Measurements from ENCODE around the gene SP140.

The SP140 gene

GRCh38 chr2:230318190-230319121 lies 92.9 kb downstream of the SP140 start:
- no peak for TF ChIP-seq TCF12 (IDR thresholded peaks at IDR 0.05; ENCODE audit: low read depth)
- no peak for TF ChIP-seq USF1 (IDR thresholded peaks at IDR 0.05)
- no peak for TF ChIP-seq FOXM1 (IDR thresholded peaks at IDR 0.05; ENCODE audit: borderline replicate concordance, low read depth)
- no peak for TF ChIP-seq CEBPB (IDR thresholded peaks at IDR 0.05)
- no peak for TF ChIP-seq REST (IDR thresholded peaks at IDR 0.05; ENCODE audit: low read depth)
- no peak for TF ChIP-seq MAX (IDR thresholded peaks at IDR 0.05)
- TF ChIP-seq ZBTB7A (IDR thresholded peaks at IDR 0.05; ENCODE audit: low read depth): no peak
- TF ChIP-seq NFIC (IDR thresholded peaks at IDR 0.05): no peak
- TF ChIP-seq EP300 (IDR thresholded peaks at IDR 0.05; ENCODE audit: borderline replicate concordance): no peak

GRCh38 chr2:230319211-230319862 lies 93.8 kb downstream of the SP140 start:
- no peak for TF ChIP-seq NFIC (IDR thresholded peaks at IDR 0.05)
- no peak for TF ChIP-seq YY1 (IDR thresholded peaks at IDR 0.05; ENCODE audit: low read depth)
- no peak for TF ChIP-seq USF1 (IDR thresholded peaks at IDR 0.05)

GRCh38 chr2:230321031-230321430 lies 95.5 kb downstream of the SP140 start:
- no peak for TF ChIP-seq EP300 (IDR thresholded peaks at IDR 0.05; ENCODE audit: borderline replicate concordance)
- TF ChIP-seq RAD21 (IDR thresholded peaks at IDR 0.05; ENCODE audit: low read depth): no peak
- TF ChIP-seq USF1 (IDR thresholded peaks at IDR 0.05): no peak
- no peak for TF ChIP-seq TAF1 (IDR thresholded peaks at IDR 0.05; ENCODE audit: low read depth)
- no peak for TF ChIP-seq TEAD4 (IDR thresholded peaks at IDR 0.05)
- no peak for TF ChIP-seq ZBTB7A (IDR thresholded peaks at IDR 0.05; ENCODE audit: low read depth)
- no peak for TF ChIP-seq TCF12 (IDR thresholded peaks at IDR 0.05; ENCODE audit: low read depth)
- TF ChIP-seq CREB1 (IDR thresholded peaks at IDR 0.05; ENCODE audit: low read depth): no peak
- no peak for TF ChIP-seq YY1 (IDR thresholded peaks at IDR 0.05; ENCODE audit: low read depth)
- no peak for TF ChIP-seq EGR1 (IDR thresholded peaks at IDR 0.05)
- no peak for TF ChIP-seq REST (IDR thresholded peaks at IDR 0.05; ENCODE audit: low read depth)
- no peak for TF ChIP-seq CEBPB (IDR thresholded peaks at IDR 0.05)
- TF ChIP-seq NFIC (IDR thresholded peaks at IDR 0.05): no peak
- TF ChIP-seq MAX (IDR thresholded peaks at IDR 0.05): no peak
- TF ChIP-seq FOXM1 (IDR thresholded peaks at IDR 0.05; ENCODE audit: borderline replicate concordance, low read depth): no peak

GRCh38 chr2:230322561-230323384 lies 97.2 kb downstream of the SP140 start:
- TF ChIP-seq YY1 (IDR thresholded peaks at IDR 0.05; ENCODE audit: low read depth): no peak
- no peak for TF ChIP-seq RAD21 (IDR thresholded peaks at IDR 0.05; ENCODE audit: low read depth)
- TF ChIP-seq FOXM1 (IDR thresholded peaks at IDR 0.05; ENCODE audit: borderline replicate concordance, low read depth): no peak
- no peak for TF ChIP-seq NFIC (IDR thresholded peaks at IDR 0.05)
- TF ChIP-seq TAF1 (IDR thresholded peaks at IDR 0.05; ENCODE audit: low read depth): no peak
- TF ChIP-seq MAX (IDR thresholded peaks at IDR 0.05): no peak
- TF ChIP-seq EP300 (IDR thresholded peaks at IDR 0.05; ENCODE audit: borderline replicate concordance): no peak
- no peak for TF ChIP-seq CEBPB (IDR thresholded peaks at IDR 0.05)
- no peak for TF ChIP-seq EGR1 (IDR thresholded peaks at IDR 0.05)
- TF ChIP-seq ZBTB7A (IDR thresholded peaks at IDR 0.05; ENCODE audit: low read depth): no peak
- TF ChIP-seq TEAD4 (IDR thresholded peaks at IDR 0.05): no peak
- no peak for TF ChIP-seq REST (IDR thresholded peaks at IDR 0.05; ENCODE audit: low read depth)
- no peak for TF ChIP-seq CREB1 (IDR thresholded peaks at IDR 0.05; ENCODE audit: low read depth)
- TF ChIP-seq USF1 (IDR thresholded peaks at IDR 0.05): no peak
- TF ChIP-seq TCF12 (IDR thresholded peaks at IDR 0.05; ENCODE audit: low read depth): no peak
